ENCODE measurements around the gene ID1. TPM values are rescaled to one million over a fixed set of nuclear protein-coding genes. Genes with fewer than 3 reads are reported as not detected.
A peak's percentile ranks its signal among the peaks of the same experiment; 100 is the strongest.

Gene ID1
- total and polyA plus RNA-seq, 2 of the 13 experiments (the other 11 are each of a cell fraction or from before 2014, with no cell fraction given): 320 to 419 TPM

GRCh38 chr20:31595380-31595653, 9.8 kb upstream of the ID1 start (continued):
- no peak for TF ChIP-seq DMTF1 (CRISPR knock-in tag; IDR thresholded peaks at IDR 0.05)
- 0 out of 2 replicates have a peak, but pooled peaks have one; percentile 8 for TF ChIP-seq CC2D1A (CRISPR knock-in tag; IDR thresholded peaks at IDR 0.05)
- no peak; the same call in 1 of the 2 replicates for TF ChIP-seq ZNF639 (CRISPR knock-in tag; conservative IDR thresholded peaks at IDR 0.05)
- TF ChIP-seq ZNF280D (CRISPR knock-in tag; IDR thresholded peaks at IDR 0.05): no peak
- TF ChIP-seq RCOR2 (CRISPR knock-in tag; IDR thresholded peaks at IDR 0.05): peak; percentile 98; the same call in 1 of the 2 replicates
- 0 out of 2 replicates have a peak, but pooled peaks have one; percentile 36 for TF ChIP-seq PRMT3 (CRISPR knock-in tag; IDR thresholded peaks at IDR 0.05; ENCODE audit: borderline replicate concordance, low read depth)
- no peak for TF ChIP-seq ZNF430 (CRISPR knock-in tag; IDR thresholded peaks at IDR 0.05)
- TF ChIP-seq RBFOX2 (IDR thresholded peaks at IDR 0.05; ENCODE audit: low read depth, low read length): no peak
- no peak for TF ChIP-seq MAFG (CRISPR knock-in tag; IDR thresholded peaks at IDR 0.05)
- TF ChIP-seq HIVEP1 (CRISPR knock-in tag; IDR thresholded peaks at IDR 0.05): peak; percentile 9
- TF ChIP-seq CENPT (CRISPR knock-in tag; IDR thresholded peaks at IDR 0.05; ENCODE audit: low read depth): no peak
- TF ChIP-seq HES4 (CRISPR knock-in tag; IDR thresholded peaks at IDR 0.05; ENCODE audit: borderline replicate concordance): no peak
- 0 out of 2 replicates have a peak, but pooled peaks have one; percentile 45 for TF ChIP-seq ZNF121 (CRISPR knock-in tag; IDR thresholded peaks at IDR 0.05)
- peak; percentile 55; the same call in 1 of the 2 replicates for TF ChIP-seq ZNF629 (CRISPR knock-in tag; conservative IDR thresholded peaks at IDR 0.05)
- TF ChIP-seq KDM1A (CRISPR knock-in tag; IDR thresholded peaks at IDR 0.05): peak; percentile 88
- TF ChIP-seq NFIC (IDR thresholded peaks at IDR 0.05; ENCODE audit: low read length): 0 out of 2 replicates have a peak, but pooled peaks have one; percentile 11
- peak; percentile 5; the same call in 1 of the 2 replicates for TF ChIP-seq SIN3A (IDR thresholded peaks at IDR 0.05; ENCODE audit: borderline replicate concordance, low read depth, low read length)
- no peak for TF ChIP-seq NONO (IDR thresholded peaks at IDR 0.05)
- TF ChIP-seq NONO (CRISPR knock-in tag; conservative IDR thresholded peaks at IDR 0.05): no peak
- no peak for TF ChIP-seq TFDP2 (CRISPR knock-in tag; IDR thresholded peaks at IDR 0.05)
- no peak for TF ChIP-seq POLR2G (IDR thresholded peaks at IDR 0.05; ENCODE audit: low read depth, low read length)
- peak; percentile 97 for TF ChIP-seq ZMYM3 (CRISPR knock-in tag; IDR thresholded peaks at IDR 0.05)

Measured in HepG2 (cell line).